Measurements from ENCODE around the gene CAPZA1.

- TF ChIP-seq CTCF (conservative IDR thresholded peaks at IDR 0.05; ENCODE audit: low read depth, low read length), result no peak
- TF ChIP-seq EZH2 (IDR thresholded peaks at IDR 0.05; ENCODE audit: borderline replicate concordance, low read depth, low read length, poor library complexity, severe bottlenecking), result no peak
Measured at GRCh38 chr1:112594208-112594876, 25.3 kb upstream of the CAPZA1 start.
